ENCODE data around the gene PHC2. TPM values are rescaled to one million over a fixed set of nuclear protein-coding genes. Genes with fewer than 3 reads are reported as not detected.

PHC2 gene
- total RNA-seq, 1 experiment from 2014 or later, result 9.4 TPM

DNA sequence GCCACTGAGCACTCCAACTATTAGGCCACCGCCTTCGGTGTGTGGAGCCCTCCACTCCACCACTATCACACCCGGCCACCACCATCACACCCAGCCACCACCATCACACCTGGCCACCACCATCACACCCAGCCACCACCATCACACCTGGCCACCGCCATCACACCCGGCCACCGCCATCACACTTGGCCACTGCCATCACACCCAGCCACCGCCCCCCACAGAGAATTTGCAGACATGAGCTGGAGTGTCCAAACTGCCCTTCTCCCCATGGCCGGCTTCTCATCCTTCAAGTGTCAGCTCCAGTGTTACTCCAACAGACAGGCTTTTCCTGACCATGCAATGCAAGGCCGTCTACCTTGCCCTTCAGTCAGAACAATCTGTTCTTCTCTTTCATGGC lies 59.6 kb downstream of the PHC2 start:
- no peak overlapping the region for H3K4ac ChIP-seq (ENCODE audit: low read depth, low read length)
- no peak overlapping the region for H4K91ac ChIP-seq (ENCODE audit: insufficient read length, low read depth, low read length)
- no peak overlapping the region for H3K56ac ChIP-seq (ENCODE audit: insufficient read length, low read depth, low read length)
- DNase-seq, result no peak
- H3K23ac ChIP-seq (ENCODE audit: insufficient read length, low read depth, low read length), result no peak overlapping the region
- no peak overlapping the region for H2BK15ac ChIP-seq (ENCODE audit: low read depth, low read length)
- Mint-ChIP-seq H3K36me3 (ENCODE audit: insufficient read depth in 1 of 3, low read depth in 3 of 3) (peaks cover 0 to 3% (median 0%) of the 10 kb centered on the region in 3 experiments; a peak in 1 of 7 replicates), H3K4me3 (no peak overlapping the region), H3K27ac (no peak overlapping the region), H3K27me3 (ENCODE audit: low read depth) (peaks cover 12% of the 10 kb centered on the region), H3K9me3 (peaks cover 0 to 2% of the 10 kb centered on the region in 2 experiments; a peak in 1 of 5 replicates), H3K4me1 (peaks cover 15 to 22% of the 10 kb centered on the region in 2 experiments)
- no peaks in the 10 kb centered on the region for H3K23me2 ChIP-seq (ENCODE audit: insufficient read length, low read depth, low read length, poor library complexity, severe bottlenecking)
- no peak overlapping the region for H3K9ac ChIP-seq (ENCODE audit: extremely low read depth, insufficient read length, low read length)
- H4K20me1 ChIP-seq (ENCODE audit: control insufficient read depth, insufficient read depth, insufficient read length), result no peaks in the 10 kb centered on the region
- H3K79me2 ChIP-seq (ENCODE audit: insufficient read depth, low read length), result no peaks in the 10 kb centered on the region
- H3K4me2 ChIP-seq (ENCODE audit: insufficient read depth, insufficient read length, low read length), result no peak overlapping the region
- H3T11ph ChIP-seq (ENCODE audit: low read length), result no peak overlapping the region
- H2BK5ac ChIP-seq (ENCODE audit: insufficient read length, low read length), result no peak overlapping the region
- no peak overlapping the region for H2BK20ac ChIP-seq (ENCODE audit: low read depth, low read length, poor library complexity, severe bottlenecking)
- H3K14ac ChIP-seq (ENCODE audit: insufficient read depth, low read length), result no peak overlapping the region
- no peak overlapping the region for H2AFZ ChIP-seq (ENCODE audit: low read length)
- H3K4me1 ChIP-seq (ENCODE audit: insufficient read depth, low read length), result no peaks in the 10 kb centered on the region
- no peak overlapping the region for H4K8ac ChIP-seq (replicated peaks; ENCODE audit: insufficient read length, low read depth, low read length)
- H2BK120ac ChIP-seq (ENCODE audit: low read depth, low read length, poor library complexity, severe bottlenecking), result no peak overlapping the region
- no peaks in the 10 kb centered on the region for H3K9me3 ChIP-seq (ENCODE audit: control insufficient read depth, low read depth, low read length)
- H2AK5ac ChIP-seq (ENCODE audit: insufficient read length, low read length), result no peak overlapping the region
- H3K27me3 ChIP-seq (ENCODE audit: insufficient read depth, low read length), result no peaks in the 10 kb centered on the region
- H4K5ac ChIP-seq (ENCODE audit: insufficient read length, low read depth, low read length), result no peak overlapping the region
- TF ChIP-seq, protein P1, sequence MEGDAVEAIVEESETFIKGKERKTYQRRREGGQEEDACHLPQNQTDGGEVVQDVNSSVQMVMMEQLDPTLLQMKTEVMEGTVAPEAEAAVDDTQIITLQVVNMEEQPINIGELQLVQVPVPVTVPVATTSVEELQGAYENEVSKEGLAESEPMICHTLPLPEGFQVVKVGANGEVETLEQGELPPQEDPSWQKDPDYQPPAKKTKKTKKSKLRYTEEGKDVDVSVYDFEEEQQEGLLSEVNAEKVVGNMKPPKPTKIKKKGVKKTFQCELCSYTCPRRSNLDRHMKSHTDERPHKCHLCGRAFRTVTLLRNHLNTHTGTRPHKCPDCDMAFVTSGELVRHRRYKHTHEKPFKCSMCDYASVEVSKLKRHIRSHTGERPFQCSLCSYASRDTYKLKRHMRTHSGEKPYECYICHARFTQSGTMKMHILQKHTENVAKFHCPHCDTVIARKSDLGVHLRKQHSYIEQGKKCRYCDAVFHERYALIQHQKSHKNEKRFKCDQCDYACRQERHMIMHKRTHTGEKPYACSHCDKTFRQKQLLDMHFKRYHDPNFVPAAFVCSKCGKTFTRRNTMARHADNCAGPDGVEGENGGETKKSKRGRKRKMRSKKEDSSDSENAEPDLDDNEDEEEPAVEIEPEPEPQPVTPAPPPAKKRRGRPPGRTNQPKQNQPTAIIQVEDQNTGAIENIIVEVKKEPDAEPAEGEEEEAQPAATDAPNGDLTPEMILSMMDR (conservative IDR thresholded peaks at IDR 0.05), result no peak
- H3K27ac ChIP-seq (ENCODE audit: insufficient read length, low read depth, low read length), result no peak overlapping the region
- H3K79me1 ChIP-seq (ENCODE audit: insufficient read depth, low read depth, low read length, poor library complexity, severe bottlenecking), result no peaks in the 10 kb centered on the region
- H3K18ac ChIP-seq (ENCODE audit: insufficient read length, low read depth, low read length), result no peak overlapping the region
- no CpG with 5 or more reads among the region's 9 CpGs for WGBS (ENCODE audit: extremely low coverage, insufficient read length, low lambda C conversion rate)
- no peak overlapping the region for H2BK12ac ChIP-seq (ENCODE audit: insufficient read length, low read depth, low read length)

Measured in H9 (cell line).